ENCODE results near the gene SLC39A11. TPM values are rescaled to one million over a fixed set of nuclear protein-coding genes. Genes with fewer than 3 reads are reported as not detected.

The SLC39A11 gene
- total RNA-seq, 4 donors from 2014 or later: 45.2 to 59.5 (median 49.2) TPM

- no peaks in the 10 kb centered on the region for H3K4me1 ChIP-seq
- H3K4me3 ChIP-seq: no peak overlapping the region
- no peak for DNase-seq (ENCODE audit: low spot score in 2 of 2)
- WGBS: 86% methylated on average over 5 of the region's 5 CpGs
- no peak overlapping the region for H3K27ac ChIP-seq
- no peaks in the 10 kb centered on the region for H3K27me3 ChIP-seq
- peaks cover 6% of the 10 kb centered on the region for H3K36me3 ChIP-seq
- peaks cover 11% of the 10 kb centered on the region for H3K9me3 ChIP-seq
- no peak for TF ChIP-seq POLR2A (IDR thresholded peaks at IDR 0.05)
- no peak for TF ChIP-seq POLR2AphosphoS5 (IDR thresholded peaks at IDR 0.05)
Observed at GRCh38 chr17:72875361-72875760, 217.1 kb downstream of the SLC39A11 start.

- H3K27me3 ChIP-seq: no peaks in the 10 kb centered on the region
- H3K9me3 ChIP-seq: peaks cover 4% of the 10 kb centered on the region
- H3K27ac ChIP-seq: no peak overlapping the region
- no peak overlapping the region for H3K4me3 ChIP-seq
- TF ChIP-seq CTCF (IDR thresholded peaks at IDR 0.05) (no peak), EP300 (IDR thresholded peaks at IDR 0.05) (no peak), POLR2A (IDR thresholded peaks at IDR 0.05) (no peak), POLR2AphosphoS5 (IDR thresholded peaks at IDR 0.05) (no peak)
- no peaks in the 10 kb centered on the region for H3K4me1 ChIP-seq
- no peaks in the 10 kb centered on the region for H3K36me3 ChIP-seq
- DNase-seq (ENCODE audit: low spot score in 2 of 2): no peak
- 89% methylated on average over 9 of the region's 9 CpGs for WGBS
Observed at GRCh38 chr17:72872396-72872795, 220.1 kb downstream of the SLC39A11 start.

GRCh38 chr17:72870367-72870985 is 222.0 kb downstream of the SLC39A11 start:
- H3K27ac ChIP-seq: no peak overlapping the region
- H3K36me3 ChIP-seq: no peaks in the 10 kb centered on the region
- H3K4me1 ChIP-seq: no peaks in the 10 kb centered on the region
- WGBS: 87% methylated on average over 6 of the region's 6 CpGs
- no peaks in the 10 kb centered on the region for H3K9me3 ChIP-seq
- no peaks in the 10 kb centered on the region for H3K27me3 ChIP-seq
- TF ChIP-seq POLR2A (IDR thresholded peaks at IDR 0.05) (no peak), EP300 (IDR thresholded peaks at IDR 0.05) (no peak), POLR2AphosphoS5 (IDR thresholded peaks at IDR 0.05) (no peak), CTCF (IDR thresholded peaks at IDR 0.05) (no peak)
- no peak for DNase-seq (ENCODE audit: low spot score in 2 of 2)
- no peak overlapping the region for H3K4me3 ChIP-seq

GRCh38 chr17:72869630-72870029 is 222.9 kb downstream of the SLC39A11 start:
- Histone ChIP-seq H3K27me3 (no peaks in the 10 kb centered on the region), H3K4me3 (no peak overlapping the region), H3K27ac (no peak overlapping the region), H3K4me1 (no peaks in the 10 kb centered on the region), H3K36me3 (no peaks in the 10 kb centered on the region), H3K9me3 (no peaks in the 10 kb centered on the region)
- 73% methylated on average over 7 of the region's 7 CpGs for WGBS
- DNase-seq (ENCODE audit: low spot score in 2 of 2): no peak
- no peak for TF ChIP-seq EP300 (IDR thresholded peaks at IDR 0.05)
- no peak for TF ChIP-seq CTCF (IDR thresholded peaks at IDR 0.05)

- WGBS: over 99% methylated on average over 8 of the region's 8 CpGs
- no peak overlapping the region for H3K4me3 ChIP-seq
- no peaks in the 10 kb centered on the region for H3K36me3 ChIP-seq
- no peaks in the 10 kb centered on the region for H3K9me3 ChIP-seq
- H3K27ac ChIP-seq: no peak overlapping the region
- no peak for DNase-seq (ENCODE audit: low spot score in 2 of 2)
- H3K27me3 ChIP-seq: no peaks in the 10 kb centered on the region
- TF ChIP-seq CTCF (IDR thresholded peaks at IDR 0.05) (no peak), POLR2AphosphoS5 (IDR thresholded peaks at IDR 0.05) (no peak), EP300 (IDR thresholded peaks at IDR 0.05) (no peak), POLR2A (IDR thresholded peaks at IDR 0.05) (no peak)
- no peaks in the 10 kb centered on the region for H3K4me1 ChIP-seq
Observed at GRCh38 chr17:72865954-72866353, 226.5 kb downstream of the SLC39A11 start.
